Stimulated activated naive CD4-positive, alpha-beta T cell (primary cell): Measurements from ENCODE around the gene NAT8L.

Source experiments
- DNase-seq, 6 experiments: peaks; one replicate each; lab custom pipeline; 2025; lab: John Stamatoyannopoulos, UW

The NAT8L gene

DNA sequence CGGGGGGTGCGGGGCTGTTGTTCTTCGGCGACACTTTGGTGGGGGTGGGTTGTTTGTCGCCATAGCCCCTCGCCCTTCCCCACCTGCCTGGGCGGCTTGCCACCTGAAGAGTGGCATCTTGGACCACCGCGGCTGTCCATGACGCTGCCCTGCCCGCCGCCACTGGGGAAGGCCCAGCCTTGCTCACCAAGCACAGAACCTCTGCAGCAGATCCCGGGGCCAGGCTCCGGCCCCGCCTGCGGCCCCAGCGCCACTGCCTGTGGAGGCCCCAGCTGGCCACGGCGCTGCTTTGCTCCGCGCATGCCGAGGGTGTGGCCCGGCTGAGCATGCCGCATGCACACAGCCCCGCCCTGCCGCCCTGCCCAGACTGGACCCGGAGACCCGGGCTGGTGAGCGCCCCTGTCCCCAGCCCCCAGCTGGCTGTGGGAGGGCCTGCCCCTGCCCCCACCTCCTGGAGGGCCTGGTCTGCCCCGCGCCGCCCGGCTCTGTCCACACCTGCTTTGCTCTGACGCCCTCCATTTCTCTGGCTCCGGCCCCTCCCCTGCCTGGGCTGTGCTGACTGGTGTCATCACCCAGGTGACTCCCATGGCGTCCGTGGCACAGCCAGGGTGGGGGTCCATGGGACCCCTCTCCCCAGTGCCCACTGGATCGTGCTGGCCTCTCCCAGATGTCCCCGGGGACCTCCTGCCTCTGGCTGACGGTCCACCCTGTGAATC, 5.3 kb downstream of the NAT8L start:
- DNase-seq: no peak

DNA sequence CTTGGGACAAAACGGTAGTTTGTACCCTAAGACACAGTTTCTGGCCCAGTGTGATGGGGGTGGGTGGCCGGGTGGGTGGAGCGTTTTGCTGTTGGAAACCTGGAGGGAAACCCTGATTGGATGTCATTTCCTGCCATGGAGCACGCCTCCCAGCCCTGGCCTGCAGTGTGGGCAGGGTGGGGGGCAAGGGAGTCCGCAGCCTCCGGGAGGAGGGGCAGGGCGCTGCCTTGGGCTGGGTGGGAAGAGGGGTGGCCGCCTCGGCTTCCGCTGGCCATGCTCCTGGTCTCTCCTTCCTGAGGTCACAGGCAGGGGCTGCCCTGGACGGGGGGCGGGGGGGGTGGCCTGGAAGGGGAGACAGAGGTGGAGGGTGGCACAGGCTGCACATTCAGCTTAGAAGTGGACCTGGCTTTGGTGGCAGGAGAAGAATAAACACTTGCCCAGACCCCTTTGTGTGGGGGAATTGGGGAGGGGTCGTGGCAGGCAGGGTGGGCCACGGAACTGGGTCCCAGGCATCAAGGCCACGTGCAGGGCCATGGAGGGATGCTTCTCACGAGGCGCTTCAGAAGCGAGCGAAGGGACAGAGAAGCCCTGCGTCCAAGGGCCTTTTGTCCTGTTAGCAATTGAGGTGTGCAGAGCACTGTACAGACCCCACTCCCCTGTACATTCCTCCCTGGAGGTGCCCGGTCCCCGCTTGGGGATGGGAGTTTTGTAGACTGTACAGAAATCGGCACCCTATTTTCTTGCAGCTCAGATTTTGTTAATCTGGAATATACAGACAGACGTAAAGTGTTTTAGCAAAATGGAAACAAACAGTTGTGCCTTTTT, 6.2 kb downstream of the NAT8L start:
- DNase-seq: no peak

- no peak for DNase-seq
These were observed 7.0 kb downstream of the NAT8L start for GRCh38 chr4:2066011-2066551.

- DNase-seq: no peak
These were observed 7.7 kb downstream of the NAT8L start for GRCh38 chr4:2066571-2067445.

- DNase-seq: no peak
These were observed 8.5 kb downstream of the NAT8L start for GRCh38 chr4:2067446-2068197.

DNA sequence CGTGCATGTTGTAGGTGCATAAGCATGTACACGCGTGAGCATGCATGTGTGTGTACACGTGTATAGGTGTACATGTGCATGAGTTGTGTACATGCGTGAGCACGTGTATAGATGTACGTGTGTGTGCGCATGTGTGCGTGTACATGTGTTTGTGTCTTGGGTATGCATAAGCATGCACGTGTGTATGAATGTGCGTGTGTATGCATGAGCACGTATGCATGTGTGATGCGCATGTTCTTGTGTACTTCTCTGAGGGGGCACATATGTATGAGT, 9.0 kb downstream of the NAT8L start:
- no peak for DNase-seq

DNA sequence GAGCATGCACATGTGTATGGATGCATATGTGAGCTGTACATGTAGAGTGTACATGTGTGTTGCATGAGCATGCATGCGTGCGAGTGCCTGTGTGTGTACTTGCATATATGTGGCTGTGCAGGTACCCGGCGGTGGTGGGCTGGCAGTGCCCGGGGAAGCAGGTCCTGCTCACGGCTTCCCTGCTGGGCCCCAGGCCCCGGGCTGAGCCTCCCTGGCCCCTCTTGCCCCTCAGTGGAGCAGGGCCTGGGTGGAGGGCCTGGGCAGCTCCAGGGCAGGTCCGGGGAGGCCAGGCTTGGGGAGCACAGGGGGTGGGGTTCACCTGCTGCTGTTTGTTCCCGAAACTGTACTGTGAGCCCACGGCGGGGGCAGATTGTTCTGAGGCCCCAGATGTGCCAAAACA, 9.4 kb downstream of the NAT8L start:
- DNase-seq: no peak

DNA sequence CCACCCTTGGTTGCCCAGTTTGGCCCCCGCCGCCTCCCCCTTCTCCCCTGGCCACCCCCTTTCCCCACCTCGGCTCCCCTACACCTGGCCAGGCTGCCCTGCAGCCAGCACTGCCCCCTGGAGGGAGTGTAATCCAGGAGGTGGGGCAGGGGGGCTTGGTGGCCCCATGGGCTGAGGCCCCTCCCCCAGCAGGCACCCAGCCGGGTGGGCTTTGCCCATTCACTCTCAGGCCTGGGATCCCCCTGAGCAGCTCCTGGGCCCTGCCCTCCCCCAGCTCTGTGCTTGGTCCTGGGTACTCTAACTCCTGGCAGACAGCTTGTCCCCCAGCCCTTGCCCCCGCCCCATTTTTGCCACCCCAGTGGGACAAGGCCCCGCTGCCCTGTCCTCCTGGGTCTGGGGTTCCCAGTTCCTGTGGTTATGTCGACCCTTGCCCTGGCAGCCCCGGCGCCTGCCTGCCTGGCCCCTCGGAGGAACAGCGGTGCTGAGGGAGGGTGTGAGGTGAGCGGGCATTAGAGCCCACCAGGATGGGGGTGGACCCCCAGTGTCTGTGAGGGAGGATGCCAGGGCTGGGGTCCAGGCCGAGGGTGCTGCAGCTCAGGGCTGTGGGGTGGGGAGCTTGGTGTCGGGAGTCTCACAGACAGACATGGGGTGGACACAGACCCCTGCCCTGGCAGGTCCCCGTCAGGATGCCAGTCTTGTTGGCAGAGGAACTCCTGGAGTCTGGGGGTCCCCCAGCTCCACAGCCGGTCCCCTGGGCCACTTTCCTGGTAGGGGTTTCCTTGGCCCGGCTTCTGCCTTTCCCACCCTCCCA, 10.2 kb downstream of the NAT8L start:
- DNase-seq: no peak

- DNase-seq: no peak
These were observed 10.9 kb downstream of the NAT8L start for GRCh38 chr4:2069986-2070385.

GRCh38 chr4:2070421-2071251, 11.5 kb downstream of the NAT8L start:
- no peak for DNase-seq

- no peak for DNase-seq
These were observed 12.3 kb downstream of the NAT8L start for GRCh38 chr4:2071252-2071911.

DNA sequence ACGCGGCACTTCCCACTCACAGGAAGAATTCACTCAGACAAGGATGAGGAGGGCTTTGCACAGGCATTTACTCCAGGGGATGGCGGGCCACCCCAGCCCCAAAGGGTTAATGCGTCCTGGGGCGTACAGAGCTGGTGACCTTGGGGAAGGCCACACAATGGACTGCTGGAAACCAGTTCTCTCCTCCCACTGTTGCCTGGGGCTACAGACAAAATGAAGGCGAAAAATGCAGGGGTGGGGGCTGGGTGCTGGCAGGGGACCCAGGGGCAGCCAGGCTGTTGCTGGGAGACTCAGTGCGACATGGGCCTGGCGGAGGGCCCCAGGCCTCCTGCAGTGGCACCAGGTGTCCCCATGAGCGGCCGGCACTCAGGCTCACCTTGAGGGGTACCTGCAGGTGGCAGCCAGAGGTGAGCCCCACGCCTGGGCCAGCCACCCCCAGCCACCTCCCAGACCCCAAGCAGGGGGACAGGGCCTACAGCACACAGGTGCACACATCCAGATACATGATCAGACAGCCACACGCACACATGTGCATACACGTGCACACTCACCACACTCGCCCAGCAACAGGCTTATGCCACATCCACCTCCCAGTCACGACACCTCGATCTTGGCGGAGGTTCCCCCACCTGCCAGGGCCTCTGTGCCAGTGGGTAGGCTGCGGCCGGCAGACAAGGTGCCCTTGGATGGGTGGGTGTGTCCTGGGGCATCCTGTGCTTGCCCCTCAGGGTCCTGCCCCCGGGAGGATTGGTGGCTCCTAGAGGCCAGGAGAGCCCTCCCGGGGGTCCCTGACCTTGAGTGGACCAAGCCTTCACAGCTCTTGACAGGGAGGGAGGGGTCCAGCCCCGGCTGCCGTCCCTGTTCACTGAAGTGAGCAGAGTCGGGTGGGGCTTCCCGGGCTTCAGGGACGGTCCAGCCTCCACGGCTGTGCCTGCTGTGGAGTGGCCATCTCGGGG, 13.1 kb downstream of the NAT8L start:
- no peak for DNase-seq

DNA sequence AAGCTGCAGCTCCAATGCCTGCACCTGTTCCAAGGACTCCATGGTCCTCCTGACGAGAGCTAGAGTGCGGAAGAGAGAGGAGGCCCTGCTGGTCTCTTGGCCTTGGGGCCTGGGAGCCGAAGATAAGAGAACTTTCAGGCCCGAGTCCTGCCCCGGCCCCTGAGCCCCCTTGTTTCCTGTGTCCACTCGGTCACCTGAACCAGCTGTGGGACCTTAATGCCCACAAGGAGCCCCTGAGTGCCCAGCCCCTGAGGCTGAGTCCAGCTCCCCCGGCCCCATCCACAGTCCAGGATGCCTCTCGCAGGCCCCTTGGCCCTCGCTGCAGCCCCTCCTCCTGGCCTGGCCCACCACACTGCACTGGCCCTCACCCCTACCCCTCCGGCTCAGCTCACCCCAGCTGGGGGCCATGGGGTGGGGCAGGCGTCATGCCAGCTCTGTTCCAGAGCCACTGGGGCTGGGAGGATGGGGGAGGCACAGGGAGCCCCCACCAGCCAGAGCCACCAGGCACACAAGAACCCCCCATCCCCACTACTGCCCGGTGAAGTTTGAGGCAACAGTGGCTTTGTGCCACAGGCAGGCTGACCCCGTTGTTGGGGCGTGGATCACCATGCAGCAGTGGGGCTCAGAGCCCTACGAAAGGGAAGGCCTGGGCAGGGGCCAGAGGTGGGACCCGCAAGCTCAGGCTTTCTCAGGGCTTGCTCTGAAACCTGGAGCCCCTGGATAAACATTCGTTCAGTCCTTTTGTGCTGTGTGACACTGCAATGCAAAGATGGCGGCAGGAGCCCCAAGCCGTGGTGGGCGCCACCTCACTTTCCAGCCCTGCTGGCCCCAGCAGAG, 14.1 kb downstream of the NAT8L start:
- no peak for DNase-seq

DNA sequence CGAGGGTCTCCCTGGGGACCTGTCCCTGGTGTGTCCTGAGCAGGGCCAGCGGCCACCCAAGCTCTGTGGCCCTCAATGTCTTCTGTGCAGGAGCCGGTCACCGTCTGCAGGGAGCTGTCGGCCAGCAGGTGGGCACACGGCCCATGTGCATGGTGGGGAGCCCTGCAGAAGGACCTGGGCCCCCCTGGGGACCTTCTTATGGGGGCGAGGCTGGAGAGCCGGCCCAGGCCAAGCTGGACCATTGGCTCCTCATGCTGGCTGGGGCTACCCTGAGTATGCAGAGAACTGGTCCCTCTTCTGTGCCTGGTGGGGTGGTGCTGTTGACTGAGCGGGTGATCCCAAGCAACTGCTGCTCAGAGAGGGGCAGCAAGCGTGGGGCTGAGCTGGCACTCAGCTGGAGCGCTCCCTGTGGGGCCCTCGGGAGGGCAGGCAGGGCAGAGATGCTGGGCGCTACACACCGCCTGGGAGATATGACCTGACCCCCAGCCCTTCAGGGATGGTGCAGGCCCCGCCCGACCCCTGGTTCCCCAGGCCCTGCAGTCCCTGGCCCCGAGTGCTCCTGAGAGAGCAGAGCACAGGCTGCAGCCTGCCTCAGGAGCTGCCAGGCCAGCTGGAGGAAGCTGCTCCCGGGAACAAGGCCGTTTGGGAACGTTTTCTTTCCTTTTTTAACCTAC, 14.8 kb downstream of the NAT8L start:
- no peak for DNase-seq

GRCh38 chr4:2074588-2074987, 15.5 kb downstream of the NAT8L start:
- no peak for DNase-seq

DNA sequence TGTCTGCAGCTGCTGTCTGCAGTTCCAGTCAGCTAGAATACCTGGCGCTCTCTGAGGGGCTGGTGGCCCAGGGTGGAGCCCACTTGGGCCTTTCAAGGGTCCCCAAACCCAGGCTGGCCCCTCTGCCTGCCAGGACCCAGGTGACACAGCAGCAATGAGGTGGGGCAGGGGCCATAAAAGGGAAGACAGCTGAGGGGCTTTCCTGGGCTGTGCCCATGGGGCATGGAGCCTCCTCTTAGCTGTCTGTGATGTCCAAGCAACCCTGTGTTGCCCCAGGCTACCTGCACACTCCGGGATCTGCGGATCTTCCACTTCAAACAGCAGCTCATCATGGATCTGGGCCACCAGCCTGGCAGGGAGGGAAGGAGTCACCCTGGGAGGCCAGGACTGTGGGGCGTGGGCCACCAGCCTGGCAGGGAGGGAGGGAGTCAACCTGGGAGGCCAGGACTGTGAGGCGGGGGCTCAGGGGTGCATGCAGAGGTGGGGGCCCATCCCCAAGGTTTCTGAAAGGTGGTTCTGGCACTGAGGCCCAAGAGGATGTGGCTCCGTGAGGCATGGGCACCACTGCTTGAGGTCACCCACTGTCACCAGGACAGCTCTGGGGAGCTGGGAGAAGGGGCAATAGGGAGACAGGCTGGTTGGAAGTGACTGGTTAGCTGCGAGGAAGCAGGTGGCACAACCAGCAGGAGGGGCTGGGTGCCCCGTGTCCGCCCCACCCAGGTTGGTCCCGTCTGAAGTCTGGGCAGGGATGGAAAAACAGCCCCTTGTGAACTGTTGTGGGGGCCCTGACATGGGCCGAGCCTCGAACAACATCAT, 16.3 kb downstream of the NAT8L start:
- DNase-seq: no peak
